Right cardiac atrium (tissue), 5 donors: ENCODE measurements around the gene WDR37. TPM values are rescaled to one million over a fixed set of nuclear protein-coding genes. Genes with fewer than 3 reads are reported as not detected.

Source experiments
- ATAC-seq, 2 donors: fragments of 200-7000 bp; cut with Tn5 transposase; one replicate each; pipeline versions ENCODE4 v1.8.0 to v1.9.1; 2020; ENCODE audit warnings: moderate library complexity in 2 of 2, mild to moderate bottlenecking in 1 of 2
- DNase-seq, 3 donors: peaks; one replicate each; pipeline ENCODE4 v3.0.0-alpha.2; 2020
- H3K27ac ChIP-seq: one replicate; pipeline ENCODE4 v1.5.1; 2013; ENCODE audit warnings: mild to moderate bottlenecking, low read length, control low read depth, moderate library complexity
- H3K27me3 ChIP-seq: one replicate; pipeline ENCODE4 v1.6.1; 2013; ENCODE audit not compliant: control insufficient read depth, insufficient read depth
- H3K4me1 ChIP-seq: one replicate; pipeline ENCODE4 v1.6.1; 2013; ENCODE audit warnings: low read length; ENCODE audit not compliant: control insufficient read depth, insufficient read depth
- H3K4me3 ChIP-seq: one replicate; pipeline ENCODE4 v1.5.1; 2013; ENCODE audit warnings: low read length, control low read depth
- H3K9me3 ChIP-seq: one replicate; pipeline ENCODE4 v1.6.1; 2013; ENCODE audit warnings: low read length; ENCODE audit not compliant: control insufficient read depth
- WGBS: extraction: QIAGEN DNeasy Blood & Tissue Kit; methylation state at CpG from one replicate; pipeline ENCODE4 v1.1.7; 2013; 5-methylcytosine and 5-hydroxymethylcytosine counted together
- intact Hi-C, 4 donors: fragments of 100-400 bp; cut with DNase I; formaldehyde crosslinking; loops; one replicate each; pipeline versions ENCODE4 v1.11.0 to v1.14.0; 2022 to 2023
- polyA plus RNA-seq: library from polyadenylated mRNA; stranded (reverse); fragments of 200-250 nt; gene quantifications from one replicate; pipeline ENCODE4 v1.2.3, GENCODE V29; 2013
- total RNA-seq, 4 donors: library from RNA; stranded (reverse); fragmentation: NEBNext Ultra II Directional; extraction: Animal tissue kit (Norgen Biotek cat#: 25700); gene quantifications; one replicate each; pipeline ENCODE4 v1.2.1, GENCODE V29; 2021
- donor health status: healthy with polysubstance abuse.
- donor health status: DM: no; HTN: yes; CAD: no.
- donor health status: DM: no; HTN: no; CAD: no.
- donor health status: DM: no; HTN: yes; CAD: no; lungs with severe emphysema.
- donor health status: DM: yes; HTN: yes; CAD: no.

WDR37 gene
- total and polyA plus RNA-seq, 5 donors, result 9.7 to 35.6 (median 31.9) TPM

DNA sequence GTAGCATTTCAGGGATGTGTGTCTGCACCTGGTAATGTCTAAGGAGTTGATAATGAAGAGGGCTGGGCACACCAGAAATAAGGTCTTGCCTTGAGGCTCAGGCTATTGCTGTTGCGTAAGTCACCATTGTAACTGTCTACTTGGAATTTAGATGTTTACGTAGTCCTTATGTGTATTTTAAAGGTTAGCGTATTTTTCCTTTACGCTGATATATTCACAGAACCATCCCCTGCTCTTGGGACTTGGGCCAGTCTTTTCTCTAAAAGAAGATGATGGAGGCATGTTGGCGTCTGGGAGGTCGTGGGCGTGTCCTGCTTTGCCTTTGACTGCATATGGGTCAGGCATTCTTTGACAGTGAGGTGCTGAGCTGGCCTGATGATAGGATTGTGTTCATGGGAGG, 14.7 kb downstream of the WDR37 start:
- WGBS, result 74% methylated on average over 7 of the region's 7 CpGs
- Histone ChIP-seq H3K4me1 (peaks cover 5% of the 10 kb centered on the region), H3K9me3 (no peaks in the 10 kb centered on the region), H3K4me3 (no peak overlapping the region), H3K27ac (no peak overlapping the region), H3K27me3 (no peaks in the 10 kb centered on the region)
- DNase-seq, result no peak
- ATAC-seq, result no peak
- intact Hi-C loops, result no loop called here

DNA sequence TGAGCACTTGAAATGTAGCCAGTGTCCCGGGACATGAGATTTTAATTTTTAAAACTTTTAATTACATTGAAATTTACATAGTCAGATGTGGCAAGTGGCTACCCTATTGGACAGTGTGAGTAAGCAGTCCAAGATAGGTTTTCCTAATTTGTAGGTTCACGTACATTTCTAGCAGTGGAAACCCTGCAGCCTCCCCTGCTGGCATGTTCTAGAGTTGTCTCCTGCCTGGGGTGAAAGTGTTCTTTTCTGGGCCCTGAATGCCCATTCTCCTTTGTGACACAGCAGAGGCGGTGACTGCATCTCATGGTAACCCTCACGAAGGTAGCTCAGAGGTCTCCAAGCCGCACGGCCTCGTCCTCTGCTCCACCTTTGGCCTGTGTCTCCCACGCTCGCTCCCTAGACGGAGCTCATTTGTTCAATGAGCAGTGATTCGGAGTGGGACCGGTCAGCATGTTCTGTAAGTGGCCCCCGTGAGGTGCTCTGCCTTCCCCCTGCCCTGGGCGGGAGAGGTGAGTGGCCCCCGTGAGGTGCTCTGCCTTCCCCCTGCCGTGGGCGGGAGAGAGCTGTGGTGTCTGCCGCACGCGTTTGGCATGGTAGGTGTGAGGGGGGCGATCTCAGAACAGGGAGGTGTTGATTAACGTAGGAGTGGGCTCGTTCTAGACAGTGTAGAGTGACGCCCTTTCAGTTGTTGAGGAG, 18.0 kb downstream of the WDR37 start:
- Histone ChIP-seq H3K27me3 (no peaks in the 10 kb centered on the region), H3K9me3 (no peaks in the 10 kb centered on the region), H3K27ac (no peak overlapping the region), H3K4me1 (peaks cover 5% of the 10 kb centered on the region), H3K4me3 (no peak overlapping the region)
- DNase-seq, result no peak
- ATAC-seq, result peak; percentile 38 to 52
- WGBS, result 86% methylated on average over 24 of the region's 24 CpGs
- intact Hi-C loops, result no loop called here

DNA sequence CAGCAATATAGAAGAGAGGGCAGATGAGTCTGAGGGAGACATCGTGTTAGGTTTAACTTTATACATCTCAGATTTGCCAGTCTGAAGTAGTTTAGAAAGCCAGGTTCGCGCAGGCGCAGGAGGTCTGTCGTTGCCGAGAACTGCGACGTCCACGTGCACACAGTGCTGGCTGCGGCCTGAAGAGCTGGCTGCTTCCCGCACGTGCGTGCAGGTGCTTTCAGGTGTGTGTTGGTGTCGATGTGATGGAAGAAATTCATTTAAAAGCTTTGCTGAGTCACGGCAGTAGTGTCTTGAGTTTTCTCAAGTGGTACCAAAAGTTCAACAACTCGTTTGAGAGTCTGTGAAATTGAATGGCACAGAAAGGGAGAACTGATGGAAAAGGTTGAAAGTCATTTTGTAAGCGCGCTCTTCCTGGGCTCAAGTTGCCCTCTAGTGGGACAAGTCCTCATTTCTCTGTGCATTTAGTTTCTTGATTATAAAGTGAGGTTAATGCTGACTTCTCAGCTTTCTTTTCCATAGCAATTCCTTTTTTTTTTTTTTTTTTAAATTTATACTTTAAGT, 18.6 kb downstream of the WDR37 start:
- 85% methylated on average over 18 of the region's 18 CpGs for whole genome bisulfite sequencing
- H3K27ac ChIP-seq, result no peak overlapping the region
- no peaks in the 10 kb centered on the region for H3K9me3 ChIP-seq
- no peaks in the 10 kb centered on the region for H3K27me3 ChIP-seq
- intact Hi-C loops, result no loop called here
- peaks cover 5% of the 10 kb centered on the region for H3K4me1 ChIP-seq
- ATAC-seq (peak; percentile 15 to 30), DNase-seq (no peak)
- no peak overlapping the region for H3K4me3 ChIP-seq

DNA sequence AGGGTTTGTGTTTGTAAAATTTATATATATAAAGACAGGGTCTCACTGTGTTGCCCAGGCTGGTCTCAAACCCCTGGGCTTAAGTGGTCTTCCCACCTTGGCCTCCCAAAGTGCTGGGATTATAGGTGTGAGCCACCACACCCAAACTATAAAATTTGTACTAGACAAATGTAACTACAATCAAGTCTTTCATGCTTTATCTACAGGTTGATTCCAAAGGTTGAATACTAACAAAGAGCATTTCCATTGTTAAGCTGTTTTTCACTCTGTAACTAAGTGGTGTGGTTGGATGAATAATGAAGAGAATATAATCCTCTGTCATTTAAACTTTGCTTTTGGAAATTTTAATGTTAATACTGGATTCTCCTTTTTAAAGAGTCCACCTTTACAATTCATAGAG, 22.5 kb downstream of the WDR37 start:
- intact Hi-C loops, result no loop called here
- Histone ChIP-seq H3K27ac (no peak overlapping the region), H3K27me3 (no peaks in the 10 kb centered on the region), H3K4me3 (no peak overlapping the region), H3K9me3 (no peaks in the 10 kb centered on the region), H3K4me1 (peaks cover 1% of the 10 kb centered on the region)
- ATAC-seq (no peak), DNase-seq (no peak)

DNA sequence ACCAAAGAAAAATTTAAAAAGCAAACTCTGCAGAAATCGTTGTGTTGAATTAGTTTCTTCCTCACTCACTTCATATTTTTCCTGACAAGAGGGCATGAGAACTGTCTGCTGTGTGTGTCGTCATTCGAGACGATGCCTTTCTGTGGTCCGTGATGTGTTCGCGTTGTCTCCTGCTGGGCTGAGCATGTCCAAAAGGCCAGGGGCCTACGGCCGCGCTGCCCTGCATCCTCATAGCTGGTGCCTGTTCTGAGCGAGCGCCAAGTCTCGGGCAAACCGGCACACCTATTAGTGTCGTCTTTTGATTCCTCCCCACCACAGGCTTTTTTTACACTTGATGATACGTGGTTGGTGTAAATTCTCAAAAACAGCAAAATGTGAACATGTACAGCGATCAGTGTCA, 27.4 kb downstream of the WDR37 start:
- H3K4me1 ChIP-seq, result no peaks in the 10 kb centered on the region
- 92% methylated on average over 17 of the region's 17 CpGs for WGBS
- no peak overlapping the region for H3K4me3 ChIP-seq
- ATAC-seq (no peak), DNase-seq (no peak)
- H3K27me3 ChIP-seq, result no peaks in the 10 kb centered on the region
- intact Hi-C loops, result no loop called here
- H3K27ac ChIP-seq, result no peak overlapping the region
- no peaks in the 10 kb centered on the region for H3K9me3 ChIP-seq

DNA sequence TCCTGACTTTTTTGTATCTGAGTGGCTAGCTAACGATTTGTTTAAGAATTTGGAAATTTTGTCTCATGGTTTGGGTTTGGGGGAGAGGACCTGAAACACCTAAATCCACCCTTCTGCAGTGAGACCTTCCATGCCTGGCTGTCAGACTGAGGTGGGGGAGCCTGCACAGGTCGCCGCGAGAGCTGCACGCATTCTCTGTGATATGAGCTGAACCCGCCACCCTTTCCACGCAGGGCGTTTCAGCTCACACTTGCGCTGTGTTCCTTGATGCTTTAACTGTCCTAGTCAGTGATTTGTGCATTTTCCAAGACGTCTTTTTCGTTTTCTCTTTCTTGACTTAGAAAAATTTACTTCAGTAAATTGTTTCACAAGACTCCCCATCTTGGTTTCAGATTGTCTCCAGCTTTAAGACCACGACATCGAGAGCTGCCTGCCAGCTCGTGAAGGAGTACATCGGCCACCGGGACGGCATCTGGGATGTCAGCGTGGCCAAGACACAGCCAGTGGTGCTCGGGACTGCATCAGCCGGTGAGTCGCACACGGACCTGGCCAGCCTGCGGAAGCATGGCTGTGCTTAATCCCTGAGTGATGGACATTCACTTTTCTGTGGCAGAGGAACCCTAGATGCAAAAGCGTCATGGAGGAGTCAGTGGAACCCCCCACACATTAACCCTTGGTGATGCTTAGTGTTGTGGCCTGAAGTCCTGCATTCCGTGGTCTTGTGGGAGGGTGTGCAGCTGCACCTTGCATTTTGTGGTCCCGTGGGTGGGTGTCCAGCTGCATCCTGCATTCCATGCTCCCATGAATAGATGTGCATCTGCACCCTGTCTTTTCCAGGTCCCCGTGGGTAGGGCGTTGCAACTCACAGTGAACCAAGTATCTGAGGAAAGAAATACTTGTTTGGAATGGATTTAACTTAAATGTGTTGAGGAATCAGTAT, 28.1 kb downstream of the WDR37 start:
- ATAC-seq (no peak), DNase-seq (no peak)
- intact Hi-C loops, result no loop called here
- H3K4me3 ChIP-seq, result no peak overlapping the region
- H3K4me1 ChIP-seq, result no peaks in the 10 kb centered on the region
- no peak overlapping the region for H3K27ac ChIP-seq
- no peaks in the 10 kb centered on the region for H3K27me3 ChIP-seq
- 93% methylated on average over 28 of the region's 28 CpGs for WGBS
- no peaks in the 10 kb centered on the region for H3K9me3 ChIP-seq

DNA sequence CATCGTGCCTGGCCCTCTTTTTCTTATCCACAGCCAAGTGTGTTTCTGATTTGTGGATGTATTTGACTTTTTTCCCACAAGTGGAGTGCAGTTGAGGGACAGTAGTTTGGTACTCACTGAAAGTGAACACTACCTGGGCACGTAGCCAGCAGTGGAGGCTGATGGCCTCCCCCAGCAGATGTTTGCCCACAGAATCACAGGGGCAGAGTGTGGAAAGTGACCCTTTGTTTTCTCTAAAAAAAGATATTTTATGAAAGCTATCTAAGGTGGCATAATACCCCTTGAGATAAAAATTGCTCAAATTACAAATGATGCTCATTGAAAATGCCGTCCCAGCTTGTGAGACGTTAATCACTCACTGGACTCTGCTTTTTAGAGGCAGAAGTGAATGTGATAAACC, 29.1 kb downstream of the WDR37 start:
- Histone ChIP-seq H3K4me1 (no peaks in the 10 kb centered on the region), H3K27me3 (no peaks in the 10 kb centered on the region), H3K4me3 (no peak overlapping the region), H3K9me3 (no peaks in the 10 kb centered on the region), H3K27ac (no peak overlapping the region)
- intact Hi-C loops, result no loop called here
- 85% methylated on average over 4 of the region's 4 CpGs for WGBS
- ATAC-seq (no peak), DNase-seq (no peak)

DNA sequence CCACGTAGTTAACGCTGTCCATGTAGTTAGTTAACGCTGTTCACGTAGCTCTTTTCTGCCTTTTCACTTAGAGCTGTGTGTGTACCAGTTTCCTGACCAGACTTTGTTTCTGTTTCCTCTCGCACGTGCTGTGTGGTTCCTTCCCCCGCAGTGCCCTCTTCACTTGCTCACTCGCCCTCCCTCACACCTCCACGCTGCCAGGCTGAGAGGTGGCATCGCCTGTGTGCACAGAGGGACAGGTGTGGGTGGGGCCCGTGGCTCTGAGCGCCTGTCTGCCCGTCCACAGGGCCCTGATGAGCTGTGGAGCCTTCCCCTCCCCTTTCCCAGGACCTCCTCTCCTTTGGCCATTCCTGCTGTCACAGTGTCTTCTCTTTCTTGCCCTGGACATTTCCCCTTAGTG, 30.6 kb downstream of the WDR37 start:
- no peak overlapping the region for H3K27ac ChIP-seq
- intact Hi-C loops, result no loop called here
- H3K27me3 ChIP-seq, result no peaks in the 10 kb centered on the region
- ATAC-seq (no peak), DNase-seq (no peak)
- H3K4me1 ChIP-seq, result no peaks in the 10 kb centered on the region
- H3K4me3 ChIP-seq, result no peak overlapping the region
- WGBS, result 90% methylated on average over 13 of the region's 13 CpGs
- no peaks in the 10 kb centered on the region for H3K9me3 ChIP-seq

DNA sequence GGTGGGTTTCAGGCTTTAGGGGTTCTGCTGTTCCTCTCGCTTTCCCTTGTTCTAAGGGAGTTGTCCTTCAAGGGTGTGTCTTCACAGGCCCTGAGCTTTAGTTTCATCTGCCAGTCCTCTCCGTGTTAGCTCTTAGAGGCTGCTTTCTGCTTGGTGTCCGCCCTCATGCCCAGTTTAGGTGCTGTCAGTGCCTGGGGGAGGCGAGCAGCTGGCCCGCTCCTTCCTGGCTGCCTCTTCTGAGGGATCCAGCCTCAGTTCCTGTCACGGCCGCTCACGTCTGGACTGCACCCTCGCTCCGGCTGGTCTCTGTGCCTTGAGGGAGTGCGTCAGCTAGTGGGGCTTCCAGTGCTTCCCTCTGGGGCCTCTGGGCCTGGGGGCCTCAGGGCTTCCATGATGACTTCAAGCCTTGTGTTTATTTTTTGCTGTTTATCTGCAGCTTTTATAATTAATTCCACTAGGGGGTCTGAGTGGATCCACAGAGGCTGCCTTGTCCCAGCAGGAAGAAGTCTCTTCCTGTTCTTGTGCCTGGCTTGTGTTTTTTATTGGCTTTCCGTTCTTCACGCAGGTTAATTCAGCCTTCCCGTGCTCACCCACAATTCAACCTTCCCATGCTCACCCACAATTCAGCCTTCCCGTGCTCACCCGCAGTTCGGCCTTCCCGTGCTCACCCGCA, 33.0 kb downstream of the WDR37 start:
- 72% methylated on average over 19 of the region's 19 CpGs for WGBS
- no peak overlapping the region for H3K27ac ChIP-seq
- intact Hi-C loops, result no loop called here
- no peaks in the 10 kb centered on the region for H3K4me1 ChIP-seq
- no peak overlapping the region for H3K4me3 ChIP-seq
- no peaks in the 10 kb centered on the region for H3K27me3 ChIP-seq
- ATAC-seq, result peak in 1 of 2 donors; percentile 56
- DNase-seq, result no peak
- H3K9me3 ChIP-seq, result no peaks in the 10 kb centered on the region

DNA sequence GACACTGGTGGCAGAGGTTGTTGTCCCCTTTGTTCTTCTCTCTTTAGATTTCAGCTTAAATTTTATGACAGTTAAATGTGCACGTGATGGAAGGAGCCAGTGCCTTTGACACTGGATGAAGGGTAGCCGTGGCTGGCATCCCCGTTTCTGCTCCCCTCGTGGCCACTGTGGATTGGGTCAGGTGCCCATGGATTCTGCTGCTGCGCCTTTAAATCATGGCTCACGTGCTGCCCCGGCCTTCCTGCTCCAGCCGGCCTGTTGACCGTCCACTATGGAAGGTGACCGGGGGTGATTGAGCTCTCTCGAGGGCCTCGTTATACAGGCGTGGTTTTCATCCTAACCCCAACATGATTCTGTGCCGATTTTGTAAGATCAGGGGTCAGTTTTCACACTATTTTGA, 34.5 kb downstream of the WDR37 start:
- intact Hi-C loops, result no loop called here
- WGBS, result 96% methylated on average over 14 of the region's 14 CpGs

DNA sequence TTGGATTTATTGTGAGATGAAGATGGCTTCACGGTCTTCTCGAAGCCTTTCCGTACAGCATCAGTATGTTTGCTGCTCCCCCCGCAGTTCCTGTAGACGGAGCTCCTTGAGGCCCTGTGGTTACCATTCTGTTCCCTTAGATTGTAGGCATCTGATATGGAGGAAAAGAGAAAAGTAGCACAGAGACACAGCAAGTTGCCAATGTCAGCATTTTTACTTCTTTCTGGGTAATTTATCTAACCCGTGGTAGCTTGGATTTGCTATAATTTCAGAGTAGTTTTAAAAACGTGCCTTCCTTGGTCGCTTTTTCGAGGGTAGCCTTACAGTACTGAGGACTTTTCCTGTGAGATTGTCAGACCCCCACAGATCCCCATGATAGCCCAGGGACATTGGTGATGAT, 37.5 kb downstream of the WDR37 start:
- ATAC-seq (no peak), DNase-seq (no peak)
- Histone ChIP-seq H3K27me3 (no peaks in the 10 kb centered on the region), H3K9me3 (no peaks in the 10 kb centered on the region), H3K4me3 (no peak overlapping the region), H3K27ac (no peak overlapping the region), H3K4me1 (no peaks in the 10 kb centered on the region)
- WGBS, result 93% methylated on average over 9 of the region's 9 CpGs
- intact Hi-C loops, result no loop called here

More for the DNA sequence above, 34.5 kb downstream of the WDR37 start:
- H3K27ac ChIP-seq, result no peak overlapping the region
- H3K4me1 ChIP-seq, result no peaks in the 10 kb centered on the region
- ATAC-seq (no peak), DNase-seq (no peak)
- no peaks in the 10 kb centered on the region for H3K27me3 ChIP-seq
- no peaks in the 10 kb centered on the region for H3K9me3 ChIP-seq
- H3K4me3 ChIP-seq, result no peak overlapping the region
